Upper lobe of right lung (tissue), 1 donor: ENCODE data around the gene RAMP3. TPM values are rescaled to one million over a fixed set of nuclear protein-coding genes. Genes with fewer than 3 reads are reported as not detected.

Experiments
- ATAC-seq: fragments of 200-7000 bp; cut with Tn5 transposase; one replicate; pipeline ENCODE4 v1.9.1; 2020; ENCODE audit warnings: mild to moderate bottlenecking, moderate library complexity
- DNase-seq: peaks from one replicate; pipeline ENCODE4 v3.0.0-alpha.2; 2020
- H3K27ac ChIP-seq: fragments of 200-600 bp; one replicate; pipeline ENCODE4 v1.8.0; 2022
- H3K27me3 ChIP-seq: fragments of 200-600 bp; one replicate; pipeline ENCODE4 v1.8.0; 2022; ENCODE audit warnings: mild to moderate bottlenecking
- H3K36me3 ChIP-seq: fragments of 200-600 bp; one replicate; pipeline ENCODE4 v1.8.0; 2022
- H3K4me1 ChIP-seq: fragments of 200-600 bp; one replicate; pipeline ENCODE4 v1.8.0; 2022
- H3K4me3 ChIP-seq: fragments of 200-600 bp; one replicate; pipeline ENCODE4 v1.8.0; 2022; ENCODE audit warnings: mild to moderate bottlenecking
- H3K9me3 ChIP-seq: fragments of 200-600 bp; one replicate; pipeline ENCODE4 v1.8.0; 2022
- intact Hi-C: fragments of 100-400 bp; cut with DNase I; formaldehyde crosslinking; loops from one replicate; pipeline ENCODE4 v1.11.0; 2022
- total RNA-seq: library from RNA; stranded (reverse); fragmentation: NEBNext Ultra II Directional; extraction: Animal tissue kit (Norgen Biotek cat#: 25700); gene quantifications from one replicate; pipeline ENCODE4 v1.2.1, GENCODE V29; 2021
- TF ChIP-seq, protein P1 (sequence below): fragments of 200-600 bp; IDR thresholded peaks from one replicate; pipeline ENCODE4 v1.8.0; 2022; ENCODE audit warnings: antibody characterized with exemption
- donor health status: DM: no; HTN: yes; CAD: no; lungs with severe emphysema.

Gene RAMP3
- total RNA-seq, 1 donor from 2014 or later, result 255 TPM

DNA sequence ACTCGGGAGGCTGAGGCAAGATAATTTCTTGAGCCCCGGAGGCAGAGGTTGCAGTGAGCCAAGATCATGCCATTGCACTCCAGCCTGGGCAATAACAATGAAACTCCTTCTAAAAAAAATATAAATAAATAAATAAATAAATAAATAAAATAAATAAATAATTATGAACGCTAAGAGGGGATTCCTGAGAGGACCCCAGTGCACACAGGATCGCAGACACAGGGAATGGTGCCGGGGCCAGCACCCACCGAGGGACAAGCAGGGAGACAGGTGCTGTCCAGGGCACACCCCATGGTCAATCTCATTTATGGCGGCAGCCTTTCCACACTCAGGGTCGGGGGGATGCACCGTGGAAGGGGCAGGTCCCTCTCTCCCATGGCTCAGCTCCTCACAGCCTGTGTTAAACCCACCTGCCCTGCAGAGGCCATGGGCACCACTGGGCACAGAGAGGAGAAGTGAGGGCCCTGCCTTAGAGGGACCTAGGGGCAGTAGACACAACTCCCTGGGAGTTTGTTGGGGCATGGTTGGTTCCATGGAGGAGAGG lies 2.2 kb upstream of the RAMP3 start:
- ATAC-seq (no peak), DNase-seq (no peak)
- intact Hi-C loops, result loop anchor here (5.0 kb wide), 1 partner anchor 102 kb away; no protein-coding TSS in a partner anchor
- Histone ChIP-seq H3K36me3 (no peaks in the 10 kb centered on the region), H3K4me3 (no peak overlapping the region), H3K27me3 (peaks cover 6% of the 10 kb centered on the region), H3K4me1 (no peaks in the 10 kb centered on the region), H3K9me3 (no peaks in the 10 kb centered on the region), H3K27ac (no peak overlapping the region)
- TF ChIP-seq, protein P1, sequence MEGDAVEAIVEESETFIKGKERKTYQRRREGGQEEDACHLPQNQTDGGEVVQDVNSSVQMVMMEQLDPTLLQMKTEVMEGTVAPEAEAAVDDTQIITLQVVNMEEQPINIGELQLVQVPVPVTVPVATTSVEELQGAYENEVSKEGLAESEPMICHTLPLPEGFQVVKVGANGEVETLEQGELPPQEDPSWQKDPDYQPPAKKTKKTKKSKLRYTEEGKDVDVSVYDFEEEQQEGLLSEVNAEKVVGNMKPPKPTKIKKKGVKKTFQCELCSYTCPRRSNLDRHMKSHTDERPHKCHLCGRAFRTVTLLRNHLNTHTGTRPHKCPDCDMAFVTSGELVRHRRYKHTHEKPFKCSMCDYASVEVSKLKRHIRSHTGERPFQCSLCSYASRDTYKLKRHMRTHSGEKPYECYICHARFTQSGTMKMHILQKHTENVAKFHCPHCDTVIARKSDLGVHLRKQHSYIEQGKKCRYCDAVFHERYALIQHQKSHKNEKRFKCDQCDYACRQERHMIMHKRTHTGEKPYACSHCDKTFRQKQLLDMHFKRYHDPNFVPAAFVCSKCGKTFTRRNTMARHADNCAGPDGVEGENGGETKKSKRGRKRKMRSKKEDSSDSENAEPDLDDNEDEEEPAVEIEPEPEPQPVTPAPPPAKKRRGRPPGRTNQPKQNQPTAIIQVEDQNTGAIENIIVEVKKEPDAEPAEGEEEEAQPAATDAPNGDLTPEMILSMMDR, result no peak

DNA sequence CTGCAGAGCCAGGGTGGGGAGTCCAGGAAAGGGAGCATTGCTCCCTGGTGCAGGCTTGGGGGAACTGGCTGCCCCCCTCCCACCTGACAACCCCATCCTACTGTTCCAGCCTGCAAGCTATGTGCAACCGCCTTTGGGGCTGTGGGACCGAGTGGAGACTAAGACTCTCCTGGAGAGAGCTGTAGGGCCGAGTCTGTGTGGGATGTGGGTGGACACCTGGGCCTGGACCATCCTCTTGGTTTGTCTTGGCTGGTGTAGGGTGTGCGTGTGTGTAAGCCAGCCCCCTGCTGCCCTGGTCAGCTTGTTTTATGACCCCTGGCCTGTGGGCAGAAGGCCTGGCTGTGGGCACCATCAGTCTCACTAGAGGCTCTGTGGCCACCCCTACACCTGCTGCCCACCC lies 1.6 kb upstream of the RAMP3 start:
- peaks cover 2% of the 10 kb centered on the region for H3K27me3 ChIP-seq
- H3K36me3 ChIP-seq, result no peaks in the 10 kb centered on the region
- no peak for DNase-seq
- H3K27ac ChIP-seq, result no peak overlapping the region
- H3K4me3 ChIP-seq, result no peak overlapping the region
- intact Hi-C loops, result loop anchor here (5.0 kb wide), 1 partner anchor 101 kb away; no protein-coding TSS in a partner anchor
- H3K4me1 ChIP-seq, result no peaks in the 10 kb centered on the region
- H3K9me3 ChIP-seq, result no peaks in the 10 kb centered on the region
- ATAC-seq, result no peak
- TF ChIP-seq, protein P1, result no peak

DNA sequence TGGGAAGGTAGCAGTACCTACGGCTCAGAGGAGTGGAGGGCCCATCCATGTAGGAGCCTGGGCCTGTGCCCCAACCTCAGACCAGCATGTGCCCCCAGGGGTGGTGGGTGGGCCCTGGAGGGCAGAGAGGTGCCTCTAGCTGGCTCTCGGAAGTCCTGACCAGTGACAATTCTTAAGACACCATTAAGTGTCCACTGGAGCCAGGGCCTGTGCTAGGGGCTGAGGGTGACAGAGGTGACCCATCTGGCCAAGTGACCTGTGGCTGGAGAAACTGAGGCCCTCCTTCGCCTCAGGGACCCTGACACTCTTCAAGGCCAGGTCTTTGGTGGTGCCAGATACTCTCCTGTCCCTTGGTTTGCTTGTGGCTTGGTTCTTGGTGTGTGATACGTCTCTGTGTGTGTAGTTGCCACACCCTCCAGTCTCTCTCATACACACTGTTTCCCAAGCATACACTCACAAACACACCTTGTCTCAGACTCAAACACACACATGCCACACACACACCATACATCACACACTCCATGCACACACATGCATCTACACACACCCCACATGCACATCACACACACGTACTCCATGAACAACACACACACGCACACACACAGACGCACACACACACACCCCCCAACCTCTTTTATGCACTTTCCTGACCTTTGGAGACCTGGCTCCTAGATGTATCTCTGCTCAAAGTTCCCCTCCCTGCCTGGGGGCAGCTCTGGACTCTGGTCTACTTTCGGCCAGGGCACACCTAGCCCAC lies 897 bp upstream of the RAMP3 start:
- intact Hi-C loops, result loop anchor here (5.0 kb wide), 1 partner anchor 101 kb away; no protein-coding TSS in a partner anchor
- ATAC-seq, result no peak
- peak overlapping the region; percentile 52 for H3K4me3 ChIP-seq

DNA sequence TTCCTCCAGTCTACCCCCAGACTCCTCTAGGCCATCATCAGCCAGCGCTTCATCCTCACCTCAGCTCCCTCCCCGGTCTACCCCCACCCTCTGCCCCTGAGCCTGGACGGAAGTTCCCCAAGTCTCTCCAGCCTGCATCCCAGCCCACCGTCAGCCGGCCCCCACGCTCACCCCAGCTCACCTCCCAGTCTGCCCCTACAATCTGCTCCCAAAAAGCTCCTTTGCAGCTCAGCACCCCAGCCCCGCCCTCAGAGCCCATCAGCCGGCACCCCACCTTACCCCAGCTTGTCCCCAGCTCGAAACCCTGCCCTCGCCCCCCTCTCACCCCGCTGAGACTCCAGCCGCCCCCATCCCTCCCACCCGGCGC lies 322 bp upstream of the RAMP3 start:
- Histone ChIP-seq H3K4me3 (peak overlapping the region; percentile 52), H3K36me3 (no peaks in the 10 kb centered on the region), H3K9me3 (no peaks in the 10 kb centered on the region), H3K27me3 (no peaks in the 10 kb centered on the region), H3K4me1 (no peaks in the 10 kb centered on the region), H3K27ac (no peak overlapping the region)
- intact Hi-C loops, result loop anchor here (5.0 kb wide), 1 partner anchor 100 kb away; no protein-coding TSS in a partner anchor
- TF ChIP-seq, protein P1, result no peak
- DNase-seq, result no peak
- ATAC-seq, result no peak

More for the DNA sequence above, 897 bp upstream of the RAMP3 start:
- H3K27ac ChIP-seq, result no peak overlapping the region
- no peaks in the 10 kb centered on the region for H3K9me3 ChIP-seq
- no peaks in the 10 kb centered on the region for H3K4me1 ChIP-seq
- H3K27me3 ChIP-seq, result no peaks in the 10 kb centered on the region
- no peaks in the 10 kb centered on the region for H3K36me3 ChIP-seq
- TF ChIP-seq, protein P1, result no peak
- DNase-seq, result no peak

DNA sequence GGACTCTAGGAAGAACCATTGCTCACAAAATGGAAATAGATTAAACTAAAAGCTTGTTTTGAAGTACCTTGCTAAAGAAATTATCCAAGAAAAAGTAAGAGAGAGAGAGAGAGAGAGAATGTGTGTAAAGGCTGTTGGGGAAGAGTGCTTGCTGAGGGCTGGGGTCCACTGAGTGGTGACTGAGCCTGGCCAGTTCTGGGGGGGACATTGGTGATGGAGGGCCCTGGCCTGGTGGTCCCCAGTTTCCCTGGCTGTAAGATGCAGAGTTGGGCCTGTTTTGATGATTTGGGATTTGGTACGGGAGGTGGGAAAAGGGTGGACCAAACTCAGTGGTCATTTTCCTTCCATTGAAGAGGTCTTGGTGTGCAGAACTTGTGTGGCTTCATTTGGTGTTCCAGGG lies 880 bp downstream of the RAMP3 start:
- Histone ChIP-seq H3K9me3 (no peaks in the 10 kb centered on the region), H3K27ac (peak overlapping the region; percentile 76), H3K27me3 (no peaks in the 10 kb centered on the region), H3K4me3 (peak overlapping the region; percentile 52), H3K4me1 (no peaks in the 10 kb centered on the region), H3K36me3 (no peaks in the 10 kb centered on the region)
- TF ChIP-seq, protein P1, result no peak
- intact Hi-C loops, result loop anchor here (5.0 kb wide), 1 partner anchor 99 kb away; no protein-coding TSS in a partner anchor
- DNase-seq, result peak; percentile 22
- no peak for ATAC-seq
